Stimulated activated CD4-positive, alpha-beta T cell treated with anti-CD3 and anti-CD28 coated beads, Interleukin-12 subunit alpha, Interleukin-12 subunit beta, amount 100 ng/mL, for 4 hours (primary cell): ENCODE data around the gene ABAT.

Experiments
- DNase-seq: peaks from one replicate; pipeline ENCODE4 v3.0.0-alpha.2; 2020

Gene ABAT

GRCh38 chr16:8819411-8820034, 145.1 kb downstream of the ABAT start:
- no peak for DNase-seq

- DNase-seq: no peak
Measured at GRCh38 chr16:8822403-8822802, 148.0 kb downstream of the ABAT start.

GRCh38 chr16:8826278-8826879, 152.0 kb downstream of the ABAT start:
- DNase-seq: no peak

GRCh38 chr16:8828541-8829165, 154.2 kb downstream of the ABAT start:
- no peak for DNase-seq

- no peak for DNase-seq
Measured at GRCh38 chr16:8831450-8831849, 157.0 kb downstream of the ABAT start.

GRCh38 chr16:8831871-8832716, 157.7 kb downstream of the ABAT start:
- DNase-seq: no peak

GRCh38 chr16:8832717-8833105, 158.3 kb downstream of the ABAT start:
- no peak for DNase-seq
